Keratinocyte (primary cell): ENCODE measurements around the gene GSAP. TPM values are rescaled to one million over a fixed set of nuclear protein-coding genes. Genes with fewer than 3 reads are reported as not detected.

ENCODE experiments used
- DNase-seq: peaks from one replicate; pipeline ENCODE4 v3.0.0-alpha.2; 2011; ENCODE audit warnings: low read depth, missing footprints, low spot score
- FAIRE-seq: peaks from 2 replicates; lab custom pipeline; 2011; peaks lifted over from hg19 to GRCh38; lab: Jason Lieb, UNC
- H2AFZ ChIP-seq: 2 replicates; pipeline ENCODE4 v1.6.0; 2012; ENCODE audit warnings: low read length, control low read depth, inconsistent platforms; ENCODE audit not compliant: control insufficient read depth
- H3K27ac ChIP-seq: 2 replicates; pipeline ENCODE4 v1.5.1; 2011; ENCODE audit warnings: low read length; ENCODE audit not compliant: control insufficient read depth, insufficient read depth
- H3K27me3 ChIP-seq: 3 replicates; pipeline ENCODE4 v1.6.0; 2011; ENCODE audit warnings: low read length; ENCODE audit not compliant: control insufficient read depth, insufficient read depth; ENCODE audit errors: extremely low read depth
- H3K36me3 ChIP-seq, 2 experiments: 2 replicates in 1 of 2; 3 replicates in 1 of 2; pipeline ENCODE4 v1.5.1; 2011; ENCODE audit warnings: low read length in 2 of 2, mild to moderate bottlenecking in 1 of 2; ENCODE audit not compliant: control insufficient read depth in 2 of 2, insufficient read depth in 2 of 2; ENCODE audit errors: extremely low read depth in 1 of 2
- H3K4me1 ChIP-seq: 3 replicates; pipeline ENCODE4 v1.5.1; 2011; ENCODE audit warnings: low read length; ENCODE audit not compliant: control insufficient read depth, insufficient read depth; ENCODE audit errors: extremely low read depth
- H3K4me2 ChIP-seq: 3 replicates; pipeline ENCODE4 v1.6.0; 2011; ENCODE audit warnings: low read depth, low read length; ENCODE audit not compliant: control insufficient read depth, insufficient read depth; ENCODE audit errors: extremely low read depth
- H3K4me3 ChIP-seq, 3 experiments: fragments of 200-600 bp in 1 of 3; sonication (generic) in 1 of 3; 2 replicates in 2 of 3; 3 replicates in 1 of 3; pipeline ENCODE4 v1.5.1; 2011 to 2016; ENCODE audit warnings: low read length in 3 of 3, mild to moderate bottlenecking in 3 of 3, control low read depth in 2 of 3, inconsistent platforms in 1 of 3, low read depth in 1 of 3, mixed read lengths in 1 of 3, mixed run types in 1 of 3, moderate library complexity in 1 of 3; ENCODE audit not compliant: control insufficient read depth in 2 of 3, insufficient read depth in 2 of 3; ENCODE audit errors: extremely low read depth in 1 of 3
- H3K79me2 ChIP-seq: 2 replicates; pipeline ENCODE4 v1.6.0; 2012; ENCODE audit warnings: low read length; ENCODE audit not compliant: control insufficient read depth, insufficient read depth
- H3K9ac ChIP-seq: 3 replicates; pipeline ENCODE4 v1.6.0; 2011; ENCODE audit warnings: low read length; ENCODE audit not compliant: control insufficient read depth, insufficient read depth; ENCODE audit errors: extremely low read depth
- H3K9me1 ChIP-seq: 3 replicates; pipeline ENCODE4 v1.6.0; 2011; ENCODE audit warnings: low read length; ENCODE audit not compliant: control insufficient read depth, insufficient read depth; ENCODE audit errors: extremely low read depth
- H3K9me3 ChIP-seq: 2 replicates; pipeline ENCODE4 v1.5.1; 2012; ENCODE audit warnings: low read depth, low read length; ENCODE audit not compliant: control insufficient read depth
- H4K20me1 ChIP-seq: 3 replicates; pipeline ENCODE4 v1.6.0; 2011; ENCODE audit warnings: low read length; ENCODE audit not compliant: control insufficient read depth, insufficient read depth; ENCODE audit errors: extremely low read depth
- CTCF ChIP-seq, 3 experiments: IDR thresholded peaks in 1 of 3; conservative IDR thresholded peaks in 1 of 3; optimal IDR thresholded peaks in 1 of 3; 2 replicates in 2 of 3; 3 replicates in 1 of 3; pipeline versions ENCODE3 to v1.5.1; 2011; ENCODE audit warnings: low read length in 3 of 3, mild to moderate bottlenecking in 3 of 3, moderate library complexity in 2 of 3, control low read depth in 1 of 3, inconsistent platforms in 1 of 3; ENCODE audit not compliant: insufficient read depth in 2 of 3; ENCODE audit errors: extremely low read depth in 1 of 3
- EZH2 ChIP-seq: IDR thresholded peaks from one replicate; pipeline ENCODE4 v1.6.1; 2012; ENCODE audit warnings: inconsistent platforms, mild to moderate bottlenecking, low read length, moderate library complexity
- dilution Hi-C: fragments of 300-500 bp; cut with MboI; formaldehyde crosslinking; loops from one replicate; pipeline ENCODE4 v1.7.0; 2020; ENCODE audit warnings: low sequenced_read_pairs; ENCODE audit not compliant: extremely low pct_ligation_motif_present
- polyA plus RNA-seq, 5 experiments: library from polyadenylated mRNA; depleted of rRNA in 3 of 5; stranded (reverse) in 3 of 5; stranded (forward) in 1 of 5; unstranded in 1 of 5; fragments of >200 nt; gene quantifications; 1 replicate in 1 of 5; 2 replicates in 3 of 5; 3 replicates in 1 of 5; pipeline versions ENCODE4 v1.2.1 to v1.2.3, GENCODE V29; 2011 to 2012; ENCODE audit warnings: missing spikeins in 2 of 5, low read depth in 1 of 5, low replicate concordance in 1 of 5

GSAP gene
- polyA plus RNA-seq, 1 donor (not counting 4 experiments of a cell fraction or from before 2014, with no cell fraction given), result 5.4 TPM

GRCh38 chr7:77282897-77283296 lies 133.3 kb downstream of the GSAP start:
- H3K9me1 ChIP-seq, result no peaks in the 10 kb centered on the region
- H3K36me3 ChIP-seq, result no peaks in the 10 kb centered on the region
- H3K4me2 ChIP-seq, result no peak overlapping the region
- no peaks in the 10 kb centered on the region for H4K20me1 ChIP-seq
- H3K79me2 ChIP-seq, result no peaks in the 10 kb centered on the region
- no peak overlapping the region for H3K4me3 ChIP-seq
- no peaks in the 10 kb centered on the region for H3K27me3 ChIP-seq
- no peak overlapping the region for H3K9ac ChIP-seq
- FAIRE-seq, result no peak
- no peak overlapping the region for H3K27ac ChIP-seq
- H2AFZ ChIP-seq, result no peak overlapping the region
- no peaks in the 10 kb centered on the region for H3K4me1 ChIP-seq
- dilution Hi-C loops, result no loop called here
- no peaks in the 10 kb centered on the region for H3K9me3 ChIP-seq
- no peak for DNase-seq
- TF ChIP-seq CTCF (optimal IDR thresholded peaks at IDR 0.05 in 1 of 3, IDR thresholded peaks at IDR 0.05 in 1 of 3, conservative IDR thresholded peaks at IDR 0.05 in 1 of 3; ENCODE audit: extremely low read depth in 1 of 3, insufficient read depth in 2 of 3, low read length in 3 of 3) (no peak), EZH2 (no peak)

- DNase-seq, result no peak
- Histone ChIP-seq H2AFZ (no peak overlapping the region), H3K79me2 (no peaks in the 10 kb centered on the region), H3K27me3 (no peaks in the 10 kb centered on the region), H3K4me2 (no peak overlapping the region), H4K20me1 (no peaks in the 10 kb centered on the region), H3K36me3 (no peaks in the 10 kb centered on the region), H3K27ac (no peak overlapping the region), H3K9me3 (no peaks in the 10 kb centered on the region), H3K4me3 (no peak overlapping the region), H3K9me1 (no peaks in the 10 kb centered on the region), H3K9ac (no peak overlapping the region), H3K4me1 (no peaks in the 10 kb centered on the region)
- TF ChIP-seq CTCF (optimal IDR thresholded peaks at IDR 0.05 in 1 of 3, IDR thresholded peaks at IDR 0.05 in 1 of 3, conservative IDR thresholded peaks at IDR 0.05 in 1 of 3; ENCODE audit: extremely low read depth in 1 of 3, insufficient read depth in 2 of 3, low read length in 3 of 3) (no peak), EZH2 (no peak)
- dilution Hi-C loops, result no loop called here
- no peak for FAIRE-seq
Observed at GRCh38 chr7:77281780-77282478, 134.2 kb downstream of the GSAP start.
